DOHH2 (cell line): Measurements from ENCODE around the gene PTEN.

Source experiments
- H3F3A ChIP-seq: fragments of 200-600 bp; sonication (generic), shearing (Covaris generic); 2 replicates; pipeline ENCODE4 v1.6.0; 2016; ENCODE audit warnings: antibody characterized with exemption, mild to moderate bottlenecking; ENCODE audit not compliant: control insufficient read depth, insufficient read depth
- H3K27ac ChIP-seq: fragments of 200-600 bp; sonication (generic); 2 replicates; pipeline ENCODE4 v1.5.1; 2014; ENCODE audit warnings: low read depth, mild to moderate bottlenecking, low read length, moderate library complexity
- H3K27me3 ChIP-seq: fragments of 200-600 bp; sonication (generic); 2 replicates; pipeline ENCODE4 v1.6.1; 2014; ENCODE audit warnings: mild to moderate bottlenecking, low read length, mixed read lengths; ENCODE audit not compliant: control insufficient read depth
- H3K36me3 ChIP-seq: fragments of 200-600 bp; sonication (generic); 2 replicates; pipeline ENCODE4 v1.6.1; 2014; ENCODE audit warnings: mild to moderate bottlenecking, low read length, moderate library complexity, mixed read lengths; ENCODE audit not compliant: control insufficient read depth
- H3K4me1 ChIP-seq: fragments of 200-600 bp; sonication (generic); 2 replicates; pipeline ENCODE4 v1.6.1; 2014; ENCODE audit warnings: mild to moderate bottlenecking, low read length, mixed read lengths; ENCODE audit not compliant: control insufficient read depth
- H3K4me2 ChIP-seq: fragments of 200-600 bp; sonication (generic); 2 replicates; pipeline ENCODE4 v1.6.0; 2014; ENCODE audit warnings: mild to moderate bottlenecking, low read length, moderate library complexity
- H3K4me3 ChIP-seq: fragments of 200-600 bp; sonication (generic); 2 replicates; pipeline ENCODE4 v1.5.1; 2014; ENCODE audit warnings: mild to moderate bottlenecking, low read length, mixed read lengths
- H3K79me2 ChIP-seq: fragments of 200-600 bp; sonication (generic); 2 replicates; pipeline ENCODE4 v1.6.1; 2014; ENCODE audit warnings: mild to moderate bottlenecking, low read length, mixed read lengths; ENCODE audit not compliant: control insufficient read depth
- H3K9me2 ChIP-seq: fragments of 200-600 bp; sonication (generic); replicated peaks from 2 replicates; pipeline ENCODE4 v1.6.1; 2014; ENCODE audit warnings: mild to moderate bottlenecking, low read length, mixed read lengths; ENCODE audit not compliant: control insufficient read depth
- H3K9me3 ChIP-seq: fragments of 200-600 bp; sonication (generic); 2 replicates; pipeline ENCODE4 v1.6.1; 2014; ENCODE audit warnings: antibody characterized with exemption, low read length, mixed read lengths; ENCODE audit not compliant: control insufficient read depth, insufficient read depth
- H4K20me1 ChIP-seq: fragments of 200-600 bp; sonication (generic); 2 replicates; pipeline ENCODE4 v1.6.0; 2014; ENCODE audit warnings: low read depth, mild to moderate bottlenecking, antibody characterized with exemption, low read length, moderate library complexity; ENCODE audit not compliant: control insufficient read depth, insufficient read depth
- EZH2phosphoT487 ChIP-seq: fragments of 200-600 bp; sonication (generic); IDR thresholded peaks from 2 replicates; pipeline ENCODE4 v1.6.1; 2017; ENCODE audit warnings: borderline replicate concordance, mild to moderate bottlenecking, antibody characterized with exemption, low read length, moderate library complexity, mixed read lengths
- TF ChIP-seq, protein P1 (sequence below): fragments of 200-600 bp; sonication (generic); IDR thresholded peaks from one replicate; pipeline ENCODE4 v1.5.1; 2014; ENCODE audit warnings: antibody characterized with exemption, mild to moderate bottlenecking, low read depth, low read length; ENCODE audit not compliant: poor library complexity, severe bottlenecking

Gene PTEN

DNA sequence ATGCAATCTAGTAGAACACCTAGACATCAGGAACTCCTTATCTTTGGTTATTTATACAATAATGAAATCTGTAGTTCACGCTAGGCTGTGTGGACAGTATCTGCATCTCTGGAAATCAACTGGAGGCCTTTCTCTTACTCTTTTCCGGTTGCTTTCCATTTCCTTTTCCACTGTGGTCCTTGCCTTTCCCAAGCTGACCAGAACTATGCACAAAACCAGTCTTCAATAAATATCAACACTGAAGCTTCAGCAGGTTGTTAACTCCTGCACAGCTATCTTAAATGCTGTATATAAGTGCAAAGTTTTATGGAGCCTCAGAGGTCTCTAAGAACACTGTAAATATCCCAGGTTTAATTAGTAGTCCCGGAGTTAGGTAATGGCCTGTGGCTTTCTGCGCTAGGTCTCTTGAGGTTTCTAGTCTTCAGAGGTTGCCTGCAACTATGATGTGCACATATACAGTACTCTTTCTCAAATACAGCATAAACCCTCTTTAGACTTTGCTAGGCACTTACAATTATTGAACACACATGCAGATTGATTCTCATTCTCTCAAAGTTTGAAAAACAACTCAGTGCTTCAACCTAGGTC lies 2.5 kb upstream of the PTEN start:
- TF ChIP-seq, protein P1, sequence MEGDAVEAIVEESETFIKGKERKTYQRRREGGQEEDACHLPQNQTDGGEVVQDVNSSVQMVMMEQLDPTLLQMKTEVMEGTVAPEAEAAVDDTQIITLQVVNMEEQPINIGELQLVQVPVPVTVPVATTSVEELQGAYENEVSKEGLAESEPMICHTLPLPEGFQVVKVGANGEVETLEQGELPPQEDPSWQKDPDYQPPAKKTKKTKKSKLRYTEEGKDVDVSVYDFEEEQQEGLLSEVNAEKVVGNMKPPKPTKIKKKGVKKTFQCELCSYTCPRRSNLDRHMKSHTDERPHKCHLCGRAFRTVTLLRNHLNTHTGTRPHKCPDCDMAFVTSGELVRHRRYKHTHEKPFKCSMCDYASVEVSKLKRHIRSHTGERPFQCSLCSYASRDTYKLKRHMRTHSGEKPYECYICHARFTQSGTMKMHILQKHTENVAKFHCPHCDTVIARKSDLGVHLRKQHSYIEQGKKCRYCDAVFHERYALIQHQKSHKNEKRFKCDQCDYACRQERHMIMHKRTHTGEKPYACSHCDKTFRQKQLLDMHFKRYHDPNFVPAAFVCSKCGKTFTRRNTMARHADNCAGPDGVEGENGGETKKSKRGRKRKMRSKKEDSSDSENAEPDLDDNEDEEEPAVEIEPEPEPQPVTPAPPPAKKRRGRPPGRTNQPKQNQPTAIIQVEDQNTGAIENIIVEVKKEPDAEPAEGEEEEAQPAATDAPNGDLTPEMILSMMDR: no peak
- TF ChIP-seq EZH2phosphoT487: no peak
- Histone ChIP-seq H3K36me3 (peaks cover 24% of the 10 kb centered on the region), H3K4me3 (peak overlapping the region; percentile 91), H3K27ac (peak overlapping the region; percentile 89), H3K79me2 (peaks cover 52% of the 10 kb centered on the region), H4K20me1 (peaks cover 16% of the 10 kb centered on the region; the same call in 1 of the 2 replicates), H3K4me2 (peak overlapping the region; percentile 85), H3K4me1 (peaks cover 23% of the 10 kb centered on the region), H3K9me2 (no peaks in the 10 kb centered on the region), H3K9me3 (peaks cover 6% of the 10 kb centered on the region; the same call in 1 of the 2 replicates), H3F3A (peaks cover 11% of the 10 kb centered on the region), H3K27me3 (no peaks in the 10 kb centered on the region)

DNA sequence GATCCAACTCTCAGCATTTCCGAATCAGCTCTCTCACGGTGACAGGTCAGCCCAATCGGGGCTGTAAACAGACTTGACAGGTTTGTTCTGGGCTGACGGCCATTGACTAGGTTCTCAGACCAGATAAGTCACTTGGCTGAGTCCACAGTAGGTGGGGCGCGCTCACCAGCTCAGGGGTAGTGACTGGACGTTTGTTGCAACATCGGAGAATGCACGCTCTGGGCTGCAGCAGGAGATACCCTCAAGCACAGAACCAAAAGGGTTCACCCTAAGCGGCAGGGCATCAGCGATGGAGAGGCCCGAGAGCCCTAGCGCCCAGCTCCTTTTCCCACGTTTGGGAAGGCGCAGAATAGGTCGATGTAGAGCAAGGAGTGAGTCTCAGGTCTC lies 1.9 kb upstream of the PTEN start:
- peaks cover 11% of the 10 kb centered on the region for H3F3A ChIP-seq
- peaks cover 31% of the 10 kb centered on the region for H3K36me3 ChIP-seq
- peak overlapping the region; percentile 89 for H3K27ac ChIP-seq
- peaks cover 22% of the 10 kb centered on the region for H4K20me1 ChIP-seq
- H3K4me2 ChIP-seq: peak overlapping the region; percentile 85
- TF ChIP-seq, protein P1: no peak
- TF ChIP-seq EZH2phosphoT487: no peak
- peaks cover 59% of the 10 kb centered on the region for H3K79me2 ChIP-seq
- H3K4me1 ChIP-seq: peaks cover 23% of the 10 kb centered on the region
- peak overlapping the region; percentile 91 for H3K4me3 ChIP-seq
- peaks cover 4% of the 10 kb centered on the region; the same call in 1 of the 2 replicates for H3K9me3 ChIP-seq
- H3K27me3 ChIP-seq: no peaks in the 10 kb centered on the region
- H3K9me2 ChIP-seq: no peaks in the 10 kb centered on the region

DNA sequence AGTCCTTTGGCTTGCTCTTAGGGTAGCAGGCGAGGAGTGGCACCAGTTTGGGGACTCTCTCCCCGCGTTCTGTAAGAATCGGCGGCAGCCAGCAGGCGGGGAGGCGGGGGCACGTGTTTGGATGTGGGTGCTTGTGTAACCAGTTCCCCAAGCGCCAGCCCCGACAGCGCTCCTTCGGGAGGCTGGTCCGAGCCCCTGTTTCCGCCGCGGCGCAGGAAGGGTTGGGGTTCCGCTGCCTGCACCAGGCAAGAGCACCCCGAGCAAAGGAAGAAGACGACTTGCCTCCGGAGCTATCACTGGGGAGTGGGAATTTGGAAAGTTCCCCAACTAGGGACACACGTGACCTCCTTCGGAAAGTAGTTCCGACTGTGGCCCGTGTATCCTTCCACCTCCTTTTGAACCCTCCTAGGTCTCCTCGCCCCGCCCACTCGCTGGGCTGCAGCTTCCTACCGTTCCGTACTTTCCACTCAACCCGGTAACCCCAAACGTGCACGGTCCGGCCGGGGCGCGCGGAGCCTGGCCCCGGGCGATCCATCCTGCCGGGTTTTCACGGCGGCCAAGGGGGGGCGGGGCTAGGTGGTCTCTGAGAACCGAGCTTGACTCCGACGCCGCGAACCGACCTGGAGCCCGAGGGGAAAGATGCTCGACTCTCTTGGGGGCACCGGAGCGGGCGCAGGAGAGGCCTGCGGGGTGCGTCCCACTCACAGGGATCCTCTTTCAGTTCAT lies 1.3 kb upstream of the PTEN start:
- no peaks in the 10 kb centered on the region for H3K9me2 ChIP-seq
- peaks cover 23% of the 10 kb centered on the region for H3K4me1 ChIP-seq
- peaks cover 28% of the 10 kb centered on the region for H4K20me1 ChIP-seq
- TF ChIP-seq, protein P1: no peak
- no peak for TF ChIP-seq EZH2phosphoT487
- H3K36me3 ChIP-seq: peaks cover 36% of the 10 kb centered on the region
- peak overlapping the region; percentile 85 for H3K4me2 ChIP-seq
- H3K9me3 ChIP-seq: no peaks in the 10 kb centered on the region
- H3K79me2 ChIP-seq: peaks cover 64% of the 10 kb centered on the region
- peak overlapping the region; percentile 89 for H3K27ac ChIP-seq
- no peaks in the 10 kb centered on the region for H3K27me3 ChIP-seq
- peaks cover 11% of the 10 kb centered on the region for H3F3A ChIP-seq
- peak overlapping the region; percentile 91 for H3K4me3 ChIP-seq
